CD1c-positive myeloid dendritic cell (primary cell): ENCODE data around the gene CGNL1.

Experiments used
- DNase-seq: peaks from one replicate; pipeline ENCODE4 v3.0.0-alpha.2; 2016; ENCODE audit errors: extremely low spot score

CGNL1 gene

DNA sequence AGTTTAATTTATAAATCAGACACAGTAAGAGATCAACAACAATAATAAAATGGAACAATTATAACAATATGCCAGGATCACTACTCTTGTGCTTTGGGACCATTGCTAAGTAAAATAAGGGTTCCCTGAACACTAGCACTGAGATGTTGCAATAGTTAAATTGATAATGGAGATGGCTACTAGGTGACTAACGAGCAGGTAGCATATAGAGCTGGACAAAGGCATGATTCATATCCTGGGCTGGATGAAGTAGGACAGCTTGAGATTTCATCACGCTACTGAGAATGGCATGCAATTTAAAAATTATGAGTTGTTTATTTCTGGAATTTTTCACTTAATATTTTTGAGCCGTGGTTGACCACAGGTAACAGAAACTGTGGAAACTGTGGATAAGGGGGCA is 194.7 kb downstream of the CGNL1 start:
- DNase-seq, result no peak

DNA sequence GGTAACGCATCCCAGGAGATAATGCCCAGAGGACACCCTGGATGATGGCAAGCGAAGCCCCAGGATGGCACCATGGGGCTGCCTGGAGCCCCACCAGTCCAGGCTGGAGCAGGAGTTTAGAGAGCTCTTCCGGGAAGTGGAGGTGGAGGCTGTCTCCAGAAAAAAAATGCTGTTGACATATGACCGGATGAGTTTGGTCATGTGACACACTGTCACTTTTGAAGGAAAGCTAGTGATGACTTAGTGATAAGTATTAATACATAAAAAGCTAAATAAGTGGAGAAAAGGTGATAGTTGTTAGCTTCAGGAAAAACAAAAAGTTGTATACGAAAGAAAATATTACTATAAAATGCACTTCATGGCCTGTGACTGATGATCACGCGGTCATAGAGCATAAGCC is 195.4 kb downstream of the CGNL1 start:
- no peak for DNase-seq

DNA sequence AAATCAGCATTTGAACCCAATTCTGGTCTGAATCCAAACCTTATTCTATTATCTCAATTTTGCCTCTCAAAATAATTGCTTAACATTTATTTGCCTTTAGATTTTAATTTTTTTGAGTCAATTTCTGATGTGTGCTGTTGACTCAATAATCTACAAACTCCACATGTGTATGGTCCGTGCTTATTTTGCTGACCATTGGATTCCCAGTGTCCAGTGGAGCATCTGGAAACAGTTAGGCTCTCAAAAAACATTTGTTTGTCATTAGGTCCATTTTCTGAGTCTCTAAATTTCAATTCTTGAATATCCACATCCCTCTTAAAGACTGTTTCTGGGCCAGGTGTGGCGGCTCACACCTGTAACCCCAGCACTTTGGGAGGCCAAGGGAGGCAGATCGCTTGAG is 196.2 kb downstream of the CGNL1 start:
- DNase-seq, result no peak

DNA sequence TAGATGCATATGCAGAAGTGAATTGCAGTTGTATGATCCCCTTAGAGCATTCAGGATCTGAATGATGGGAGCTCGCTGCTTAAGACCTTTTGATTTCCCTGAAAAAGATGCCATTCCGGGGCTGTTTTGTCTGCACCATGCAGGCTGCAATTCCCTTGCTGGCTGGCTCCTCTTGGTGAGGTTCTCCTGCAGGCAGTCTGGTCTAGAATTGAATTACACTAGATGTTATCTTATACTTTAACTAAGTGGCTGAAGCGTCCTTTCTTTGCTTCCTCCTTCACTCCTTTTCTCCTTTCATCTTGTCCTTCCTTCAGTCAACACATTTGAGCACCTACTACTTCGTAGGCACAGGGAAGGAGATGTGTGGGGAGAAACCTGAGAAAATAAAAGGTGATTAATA is 196.8 kb downstream of the CGNL1 start:
- no peak for DNase-seq

DNA sequence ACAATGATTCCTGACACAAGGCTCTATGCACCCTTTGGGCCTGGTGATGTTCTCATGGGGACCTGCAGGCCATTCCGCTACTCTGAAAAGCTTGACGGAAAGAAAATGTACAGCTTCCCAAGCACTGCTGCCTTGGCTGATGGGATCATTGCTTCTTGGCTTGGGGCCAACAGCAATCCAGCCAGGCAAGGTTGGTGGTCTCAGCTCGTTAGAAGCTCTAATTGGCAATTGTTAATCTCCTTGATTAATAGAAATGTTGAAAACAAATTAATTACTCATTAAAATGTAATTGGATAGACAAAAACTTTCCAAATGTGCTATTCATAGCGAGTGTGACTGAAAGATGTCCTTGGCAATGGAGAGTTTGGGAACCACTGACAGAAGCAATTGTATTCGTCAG is 199.1 kb downstream of the CGNL1 start:
- no peak for DNase-seq

DNA sequence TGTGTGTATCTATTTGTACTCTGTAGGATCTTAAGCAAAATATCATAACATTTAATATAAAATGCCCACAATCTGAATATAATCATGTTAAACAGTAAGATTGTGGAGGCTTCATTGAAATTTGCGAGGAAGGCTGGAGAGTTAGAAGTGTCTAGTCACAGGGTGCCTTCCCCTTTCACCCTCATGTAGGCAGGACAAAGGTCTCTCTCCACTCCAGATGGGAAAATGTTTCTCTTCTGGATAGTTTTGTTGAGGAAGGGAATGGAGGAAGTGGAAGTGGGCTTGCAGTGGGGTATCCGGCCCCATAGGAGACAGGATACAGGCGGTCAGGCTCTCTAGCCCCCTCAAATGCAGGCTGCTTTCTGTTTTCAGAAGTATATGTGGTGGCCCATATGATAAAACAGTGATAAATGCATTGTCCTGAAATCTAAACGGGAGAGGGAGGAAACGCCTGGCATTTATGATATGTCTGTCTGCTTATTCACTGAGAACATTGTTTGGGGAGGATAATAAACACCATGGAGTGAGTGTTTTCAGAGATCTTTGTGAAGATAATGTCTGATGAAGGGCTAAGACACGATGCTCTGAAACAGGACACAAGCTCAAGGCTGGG is 202.1 kb downstream of the CGNL1 start:
- peak; percentile 9 for DNase-seq

DNA sequence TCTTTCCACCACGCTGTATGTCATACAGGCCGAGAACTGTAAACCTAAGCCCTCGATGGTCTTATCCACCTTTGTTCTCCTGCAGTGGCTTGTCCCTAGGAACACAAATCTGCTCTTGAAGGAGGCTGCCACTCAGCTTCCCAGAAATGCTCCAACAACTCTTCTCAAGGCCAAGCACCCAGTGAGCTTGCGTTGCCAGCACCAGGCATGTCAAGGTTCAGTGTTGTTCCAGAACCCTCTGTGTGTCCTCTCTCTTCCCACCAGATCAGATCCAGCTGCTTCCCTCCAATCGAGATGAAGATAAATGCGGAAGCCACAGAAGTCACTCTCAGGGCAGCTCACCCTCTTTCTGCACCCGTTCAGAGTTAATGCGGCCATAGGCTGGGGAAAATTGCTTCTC is 204.1 kb downstream of the CGNL1 start:
- DNase-seq, result no peak

DNA sequence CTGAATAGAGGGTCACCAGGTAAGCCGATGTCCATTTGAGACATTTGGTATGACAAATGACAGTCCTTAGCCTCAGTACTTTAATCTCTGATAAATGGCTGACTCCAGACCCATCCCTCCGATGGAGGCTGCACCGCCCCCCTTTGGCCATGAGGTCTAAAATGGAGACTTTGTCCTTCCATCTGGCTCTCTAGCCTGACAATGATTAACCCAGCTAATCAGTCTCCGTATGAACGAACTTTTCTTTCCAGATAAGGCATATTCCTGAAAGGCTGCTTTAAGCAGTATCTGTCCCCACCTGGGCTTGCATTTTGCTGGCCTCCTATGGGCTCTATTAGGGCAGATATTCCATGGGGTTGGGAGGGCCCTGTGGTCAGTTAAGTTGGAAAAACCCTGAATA is 204.6 kb downstream of the CGNL1 start:
- no peak for DNase-seq

DNA sequence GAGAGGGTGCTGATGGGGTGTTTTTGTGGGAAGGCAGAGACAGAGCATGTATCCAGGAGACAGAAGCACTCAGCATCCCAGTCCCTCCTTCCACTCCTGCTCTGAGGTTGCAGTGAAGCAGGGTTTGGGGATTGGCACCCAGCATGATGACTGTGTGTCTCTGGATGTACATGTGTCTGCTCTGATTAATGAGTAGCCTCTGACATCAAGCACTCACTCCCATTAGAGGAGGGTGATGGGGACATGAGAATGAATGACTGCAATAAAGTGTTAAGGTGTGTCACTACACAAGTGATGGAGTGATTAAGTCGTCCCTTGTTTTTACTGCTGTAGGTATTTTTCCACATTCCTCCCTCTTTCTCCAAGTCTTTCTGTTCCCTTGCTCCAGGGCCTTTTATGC is 205.8 kb downstream of the CGNL1 start:
- DNase-seq, result no peak

DNA sequence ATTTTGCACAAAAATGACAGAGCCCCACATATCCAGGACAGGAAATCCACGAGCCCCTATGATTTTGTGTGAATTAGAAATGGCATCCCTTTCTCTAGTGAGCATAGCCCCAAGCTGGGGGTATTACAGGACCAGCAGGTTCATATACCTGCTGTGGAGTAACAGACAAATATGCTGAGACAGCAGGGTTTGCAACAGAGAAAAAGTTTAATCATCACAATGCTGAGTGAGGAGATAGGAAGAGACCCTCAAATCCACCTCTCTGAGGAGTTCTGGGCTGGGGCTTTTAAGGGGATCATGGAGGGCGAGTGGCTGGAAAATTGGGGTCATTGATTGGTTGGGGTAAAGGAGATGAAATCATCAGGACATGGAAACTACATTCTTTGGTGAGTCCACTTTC is 207.0 kb downstream of the CGNL1 start:
- DNase-seq, result no peak

DNA sequence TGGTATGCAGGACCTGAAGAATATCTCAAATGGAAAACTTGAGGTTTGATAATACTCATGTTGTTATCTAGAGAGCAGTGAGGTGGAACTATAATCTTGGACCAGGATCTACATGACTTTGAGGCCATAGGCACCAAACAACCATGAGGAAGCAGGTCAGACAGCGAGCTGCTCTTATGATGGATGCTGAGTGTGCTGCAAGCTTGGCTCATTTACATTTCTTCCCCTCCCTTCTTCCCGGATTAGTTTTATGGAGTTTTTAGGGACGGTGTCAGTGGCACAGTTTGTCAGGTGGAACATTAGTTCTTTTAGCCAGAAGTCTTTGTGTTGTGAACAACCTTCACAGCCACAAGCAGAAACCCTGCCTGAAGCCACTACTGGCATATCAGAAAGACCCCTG is 207.4 kb downstream of the CGNL1 start:
- no peak for DNase-seq

DNA sequence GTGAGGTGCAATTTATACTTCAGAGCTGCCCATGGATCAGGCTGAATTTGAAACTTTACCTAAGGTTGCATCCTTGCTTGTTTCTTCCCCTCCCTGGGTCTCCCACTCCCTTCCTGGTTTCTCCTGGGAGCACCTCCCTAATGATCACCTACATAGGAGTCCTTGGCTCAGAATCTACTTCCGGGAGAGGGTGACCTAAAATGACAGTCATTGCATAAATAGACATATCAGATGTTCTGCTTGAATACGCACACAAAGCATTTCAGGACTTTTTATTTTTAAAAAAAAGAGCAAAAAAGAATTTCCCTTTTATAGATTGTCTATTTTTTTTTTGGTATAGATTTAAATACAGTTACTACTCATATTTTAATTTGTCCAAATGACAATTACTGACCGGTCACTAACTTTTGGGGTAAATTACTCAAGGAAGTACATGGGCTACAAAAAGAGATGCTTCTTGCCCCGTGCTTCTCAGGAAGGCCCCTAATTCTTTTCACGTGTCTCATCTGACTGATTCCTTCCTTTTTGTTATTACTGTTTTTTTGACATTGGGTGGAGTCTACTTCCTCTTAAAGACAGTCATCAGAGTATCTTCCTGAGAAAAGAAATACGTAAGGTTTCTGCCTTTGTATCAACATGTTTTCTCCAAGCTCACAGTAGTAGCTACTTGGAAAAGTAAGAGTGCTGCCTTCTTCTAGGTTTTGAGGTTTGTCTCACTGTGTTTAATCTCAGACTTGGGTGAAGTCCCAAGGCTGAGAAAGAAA is 210.5 kb downstream of the CGNL1 start:
- peak; percentile 81 for DNase-seq

DNA sequence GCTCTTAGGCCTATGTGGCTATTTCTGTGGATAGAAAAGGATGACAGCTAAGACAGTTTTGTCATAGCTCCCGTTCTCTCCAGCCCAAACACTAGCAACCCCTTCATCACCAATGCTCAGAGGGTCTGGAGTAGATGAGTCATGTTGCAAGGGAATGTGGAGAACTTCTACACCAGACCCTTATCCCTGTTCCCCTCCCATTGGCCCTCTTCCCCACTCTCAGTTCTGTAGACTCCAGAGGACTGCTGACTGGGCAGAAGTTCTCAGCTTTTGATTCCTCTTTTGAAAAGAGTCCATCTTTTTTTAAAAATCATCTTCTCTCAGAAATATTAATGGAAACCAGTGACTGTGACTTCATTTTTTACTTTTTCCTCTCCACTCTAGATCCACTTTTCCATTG is 213.0 kb downstream of the CGNL1 start:
- DNase-seq, result peak; percentile 76

DNA sequence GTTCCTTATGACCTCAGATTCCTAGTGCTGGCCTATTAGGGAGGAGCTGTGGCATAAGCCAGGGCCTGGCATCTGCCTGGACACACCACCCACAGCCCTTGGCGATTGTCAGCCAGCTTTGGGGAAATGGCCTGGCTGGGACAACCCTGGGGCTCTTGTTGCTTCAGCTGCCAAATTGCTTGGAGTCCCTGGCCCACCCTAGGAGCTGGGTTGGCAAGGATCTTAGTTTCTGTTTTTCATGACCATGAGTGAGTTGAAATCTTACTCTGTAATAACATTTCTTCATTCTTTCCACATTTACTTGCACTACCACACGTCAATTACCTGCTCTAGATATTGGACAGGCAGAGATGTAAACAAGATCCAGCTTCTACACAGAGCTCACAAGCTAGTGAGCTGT is 213.4 kb downstream of the CGNL1 start:
- peak; percentile 61 for DNase-seq

DNA sequence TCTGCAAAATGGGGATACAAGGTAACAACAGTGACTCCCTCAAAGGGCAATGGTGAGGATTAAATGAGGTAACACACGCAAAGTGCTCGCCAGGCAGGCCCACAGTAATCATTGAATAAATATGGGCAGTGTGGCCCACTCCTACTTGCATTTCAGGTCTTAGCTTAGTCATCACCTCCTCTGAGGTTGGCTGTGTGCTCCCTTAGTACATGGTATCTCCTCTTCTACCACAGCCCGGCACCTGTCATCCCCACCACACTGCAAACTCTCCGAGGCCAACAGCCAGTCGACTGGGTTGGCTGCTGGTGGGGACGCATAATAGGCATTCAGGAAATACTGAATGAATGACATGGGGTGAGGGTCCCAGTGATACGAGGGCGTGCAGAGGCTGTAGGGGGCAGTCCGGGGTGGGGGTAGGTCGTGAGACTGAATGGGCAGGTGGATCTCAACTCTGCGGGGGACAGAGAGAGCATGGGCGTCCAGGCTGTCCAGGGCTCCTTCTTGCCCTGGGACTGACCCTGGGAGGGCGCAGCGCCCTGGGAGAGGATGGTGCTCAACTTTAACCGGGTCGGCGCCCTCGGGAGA is 215.0 kb downstream of the CGNL1 start:
- no peak for DNase-seq

DNA sequence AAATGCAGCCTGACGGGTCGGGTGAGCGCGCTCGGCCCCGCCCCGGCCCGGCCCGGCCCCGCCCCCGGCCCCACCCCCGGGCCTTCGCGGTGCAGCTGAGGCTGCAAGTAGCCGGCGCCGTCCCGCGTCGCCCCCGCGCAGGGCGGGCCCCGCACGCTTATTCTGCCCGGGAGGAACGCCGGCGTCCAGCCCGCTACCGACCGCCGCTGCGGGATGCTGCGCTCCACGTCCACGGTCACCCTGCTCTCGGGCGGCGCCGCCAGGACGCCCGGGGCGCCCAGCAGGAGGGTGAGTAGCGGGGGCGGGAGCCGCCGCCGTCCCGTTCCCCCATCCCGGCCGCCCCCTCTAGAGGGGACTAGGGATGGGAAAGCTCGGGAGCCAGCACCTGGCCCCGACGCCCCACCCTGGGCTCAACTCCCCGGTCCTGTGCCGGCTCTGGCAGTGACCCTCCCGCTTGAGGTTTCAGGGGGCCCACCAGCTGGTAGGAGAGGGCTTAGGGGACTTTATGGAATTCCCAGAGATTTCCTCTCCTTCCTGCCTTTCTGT is 215.6 kb downstream of the CGNL1 start, which contains the start of gene MYZAP:
Gene MYZAP (plus strand): TSS at position 83 of the 546 bp plus-strand sequence. CDS start 131 bp downstream, at position 214.
- peak; percentile 69 for DNase-seq

DNA sequence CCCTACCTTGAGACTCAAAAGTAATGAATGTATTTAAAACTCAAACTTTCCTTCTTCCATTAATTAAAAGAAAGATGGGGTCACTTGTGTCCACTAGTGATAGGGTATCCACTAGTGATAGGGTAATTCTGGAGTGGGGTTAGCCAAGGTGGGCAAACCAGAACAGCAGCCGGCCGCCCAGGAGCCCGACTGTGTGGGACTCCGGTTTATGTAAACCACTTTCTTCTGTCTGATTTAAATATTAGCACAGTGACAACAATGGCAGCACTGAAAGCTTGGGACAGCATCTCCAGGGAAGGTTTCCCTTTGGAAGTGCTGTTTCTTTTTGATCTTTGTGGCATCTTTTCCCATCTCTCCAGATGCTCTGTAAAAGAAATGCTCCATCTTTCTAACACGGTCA is 216.1 kb downstream of the CGNL1 start:
- no peak for DNase-seq

DNA sequence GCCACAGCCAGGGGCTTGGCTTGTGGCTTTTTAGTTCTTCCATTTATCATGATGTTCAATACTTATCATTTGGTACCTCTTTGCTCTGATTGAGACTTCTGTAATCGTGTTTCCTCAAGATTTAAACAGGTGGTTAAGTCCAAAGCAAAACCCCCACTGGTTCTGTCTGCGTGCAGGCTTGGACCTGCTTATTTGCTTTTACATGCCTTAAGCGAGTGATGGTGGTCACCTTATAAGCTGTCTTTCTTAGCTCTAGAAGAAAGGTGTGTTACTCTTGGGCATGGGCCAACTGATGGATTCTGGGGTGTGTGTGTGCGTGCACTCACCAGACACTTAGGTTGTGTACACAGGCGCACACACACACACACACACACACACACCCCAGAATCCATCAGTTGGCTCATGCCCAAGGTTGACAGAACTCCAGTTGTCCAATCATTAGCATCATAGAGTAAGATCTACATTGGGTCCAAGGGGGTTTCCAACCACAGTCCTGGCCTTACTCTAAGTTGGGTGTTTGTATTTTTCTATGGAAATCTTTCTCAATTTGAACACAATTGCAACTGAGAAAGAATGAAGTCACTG is 216.6 kb downstream of the CGNL1 start:
- no peak for DNase-seq

DNA sequence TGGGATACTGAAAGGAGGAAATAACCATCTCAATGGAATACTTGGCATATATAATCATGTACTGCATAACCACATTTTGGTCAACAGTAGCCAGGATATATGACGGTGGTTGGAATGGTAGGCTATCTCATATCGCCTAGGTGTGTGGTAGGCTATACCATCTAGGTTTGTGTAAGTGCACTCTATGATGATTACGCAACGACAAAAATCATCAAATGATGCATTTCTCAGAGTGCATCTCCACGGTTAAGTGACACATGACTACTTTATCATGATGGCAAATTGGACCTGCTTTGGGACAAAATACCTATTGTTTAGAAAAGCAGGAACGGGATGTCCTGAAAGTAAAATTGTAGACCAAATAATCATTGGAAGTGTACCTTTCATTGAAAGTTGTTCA is 218.2 kb downstream of the CGNL1 start:
- no peak for DNase-seq

DNA sequence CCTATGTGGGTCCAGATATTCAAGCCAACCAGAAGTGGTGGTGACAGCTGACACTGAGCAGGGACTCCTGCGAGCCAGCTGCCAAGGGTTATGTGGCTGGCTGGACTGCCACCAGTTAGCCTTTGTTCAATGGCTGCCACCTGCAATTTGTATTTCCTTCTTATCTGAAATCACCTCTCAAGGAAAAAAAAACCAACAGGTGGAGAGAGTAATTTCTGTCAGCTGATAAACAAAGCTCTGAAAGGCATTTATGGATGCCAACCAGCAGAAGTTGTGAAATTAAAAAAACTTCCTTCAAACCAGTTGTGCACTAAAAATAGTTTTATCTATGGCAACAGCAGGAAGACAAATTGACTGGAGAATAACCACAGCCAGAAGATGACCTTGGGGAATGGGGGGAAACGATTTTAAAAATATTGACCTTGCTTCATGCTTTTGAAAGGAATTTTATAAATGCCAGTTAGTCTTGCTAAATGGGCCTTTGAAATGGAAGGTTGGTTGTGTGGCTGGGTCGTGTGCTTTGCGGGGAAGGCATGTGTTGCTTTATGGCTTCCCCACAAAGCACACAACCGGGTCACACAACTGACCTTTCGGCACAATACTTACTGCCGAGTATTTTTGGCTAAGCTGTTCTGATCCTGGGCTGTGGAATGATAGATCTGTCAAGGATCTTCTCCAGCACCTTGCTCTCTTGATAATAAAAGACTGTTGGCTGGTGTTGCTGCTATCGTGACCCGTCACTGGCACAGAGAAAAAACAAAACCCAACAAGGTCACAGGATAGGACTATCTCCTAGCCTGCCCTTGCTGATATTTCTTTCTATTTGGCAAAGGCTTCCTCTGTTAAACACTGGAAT is 218.9 kb downstream of the CGNL1 start:
- no peak for DNase-seq

DNA sequence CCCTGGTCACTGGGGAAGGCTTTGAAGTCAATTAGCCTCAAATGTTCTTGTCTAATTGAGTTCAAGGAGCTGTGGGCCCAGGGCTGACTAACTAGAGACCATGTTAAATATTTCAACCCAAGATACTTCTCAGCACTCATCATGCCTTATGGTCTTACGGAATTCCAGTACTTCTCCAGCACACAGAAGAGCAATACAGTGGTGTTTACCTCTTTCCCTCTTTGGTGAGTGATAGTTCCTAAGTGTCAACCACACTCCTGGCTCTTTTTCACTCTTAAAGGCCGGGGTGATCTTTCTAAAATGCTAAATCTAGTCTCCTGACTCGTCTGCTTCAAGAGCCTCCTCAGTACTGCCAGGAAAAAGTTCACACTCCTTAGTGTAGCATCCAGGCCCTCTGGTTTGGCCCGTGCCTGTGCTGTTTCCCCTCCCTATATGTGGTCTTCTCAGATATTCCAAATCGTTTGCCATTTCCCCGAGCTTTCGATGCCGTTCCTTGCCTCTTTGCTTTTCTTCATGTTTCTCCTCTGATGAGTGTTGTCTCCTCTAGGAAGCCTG is 220.1 kb downstream of the CGNL1 start:
- no peak for DNase-seq
